ENCODE results near the gene KAZN. TPM values are rescaled to one million over a fixed set of nuclear protein-coding genes. Genes with fewer than 3 reads are reported as not detected.

The KAZN gene
- total RNA-seq, 2 experiments from 2014 or later: 0.22 to 0.55 TPM

DNA sequence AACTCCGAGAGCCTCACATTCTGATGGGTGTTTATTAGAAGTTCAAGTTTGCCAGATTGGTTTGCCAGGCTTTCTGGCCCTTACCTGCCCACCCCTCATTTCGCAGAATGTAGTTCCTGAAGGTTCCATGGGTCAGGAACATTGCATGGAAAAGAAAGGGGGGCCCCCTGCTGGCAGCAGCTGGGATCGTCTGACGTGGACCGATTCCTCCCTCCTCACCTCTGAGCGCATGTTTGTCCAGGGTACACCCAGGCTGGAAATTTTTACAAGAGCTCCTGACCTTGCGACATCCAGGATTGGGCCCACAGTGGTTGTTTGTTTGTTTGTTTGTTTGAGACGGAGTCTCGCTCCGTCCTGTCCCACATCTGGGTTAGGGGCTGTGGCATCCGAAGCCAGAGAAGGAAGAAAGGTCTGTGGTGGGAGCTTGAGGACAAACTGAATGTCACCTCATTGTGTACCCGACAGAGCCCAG is 429.1 kb downstream of the KAZN start:
- H3K36me3 Mint-ChIP-seq (ENCODE audit: low read depth): no peaks in the 10 kb centered on the region
- Histone ChIP-seq H3K27ac (ENCODE audit: low read depth in 1 of 2, low read length in 2 of 2) (no peak overlapping the region), H3K4me3 (ENCODE audit: low read length) (no peak overlapping the region), H3K36me3 (ENCODE audit: insufficient read depth, low read length) (no peaks in the 10 kb centered on the region), H3K27me3 (ENCODE audit: control insufficient read depth in 1 of 2, insufficient read depth in 2 of 2, low read length in 2 of 2) (no peaks in the 10 kb centered on the region), H3K9me3 (ENCODE audit: control insufficient read depth in 1 of 2, insufficient read depth in 1 of 2, low read length in 2 of 2) (no peaks in the 10 kb centered on the region), H3K4me1 (ENCODE audit: insufficient read depth, low read length) (no peaks in the 10 kb centered on the region)
- POLR2A ChIA-PET: no interaction called here
- no peaks in the 10 kb centered on the region for H3K9me3 Mint-ChIP-seq
- intact Hi-C loops (cut with DNase I, micrococcal nuclease): no loop called here
- no peaks in the 10 kb centered on the region for H3K27me3 Mint-ChIP-seq
- H3K4me3 Mint-ChIP-seq: no peak overlapping the region
- TF ChIP-seq, protein P1, sequence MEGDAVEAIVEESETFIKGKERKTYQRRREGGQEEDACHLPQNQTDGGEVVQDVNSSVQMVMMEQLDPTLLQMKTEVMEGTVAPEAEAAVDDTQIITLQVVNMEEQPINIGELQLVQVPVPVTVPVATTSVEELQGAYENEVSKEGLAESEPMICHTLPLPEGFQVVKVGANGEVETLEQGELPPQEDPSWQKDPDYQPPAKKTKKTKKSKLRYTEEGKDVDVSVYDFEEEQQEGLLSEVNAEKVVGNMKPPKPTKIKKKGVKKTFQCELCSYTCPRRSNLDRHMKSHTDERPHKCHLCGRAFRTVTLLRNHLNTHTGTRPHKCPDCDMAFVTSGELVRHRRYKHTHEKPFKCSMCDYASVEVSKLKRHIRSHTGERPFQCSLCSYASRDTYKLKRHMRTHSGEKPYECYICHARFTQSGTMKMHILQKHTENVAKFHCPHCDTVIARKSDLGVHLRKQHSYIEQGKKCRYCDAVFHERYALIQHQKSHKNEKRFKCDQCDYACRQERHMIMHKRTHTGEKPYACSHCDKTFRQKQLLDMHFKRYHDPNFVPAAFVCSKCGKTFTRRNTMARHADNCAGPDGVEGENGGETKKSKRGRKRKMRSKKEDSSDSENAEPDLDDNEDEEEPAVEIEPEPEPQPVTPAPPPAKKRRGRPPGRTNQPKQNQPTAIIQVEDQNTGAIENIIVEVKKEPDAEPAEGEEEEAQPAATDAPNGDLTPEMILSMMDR (IDR thresholded peaks at IDR 0.05): no peak
- H3K4me1 Mint-ChIP-seq (ENCODE audit: low read depth): no peaks in the 10 kb centered on the region
- H3K27ac Mint-ChIP-seq: no peak overlapping the region
- CTCF ChIA-PET: no interaction called here
- DNase-seq (peak in 5 of 14 experiments; percentile 3 to 38 (median 26)), ATAC-seq (ENCODE audit: poor library complexity) (no peak)

DNA sequence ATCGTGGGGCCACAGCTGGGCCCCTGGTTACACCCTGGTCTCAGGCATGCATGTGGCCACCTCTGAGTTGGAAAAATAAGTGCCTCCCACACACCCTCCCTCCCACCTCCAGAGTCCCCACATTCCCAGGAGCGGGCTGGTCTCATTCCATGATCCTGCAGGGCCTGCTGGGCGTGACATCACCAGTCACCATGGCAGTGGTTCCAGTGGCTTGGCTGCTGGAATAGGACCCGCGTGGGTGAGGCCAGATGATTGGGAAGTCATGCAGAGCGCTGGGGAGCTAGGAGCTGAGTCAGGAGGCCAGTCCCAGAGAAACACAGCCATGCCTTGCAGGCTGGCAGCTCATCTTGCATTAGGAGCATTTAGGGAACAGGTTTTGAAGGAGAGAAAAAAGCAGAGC is 429.6 kb downstream of the KAZN start:
- H3K4me3 ChIP-seq (ENCODE audit: low read length): no peak overlapping the region
- no peaks in the 10 kb centered on the region for H3K9me3 Mint-ChIP-seq
- CTCF ChIA-PET: no interaction called here
- ATAC-seq (ENCODE audit: poor library complexity) (no peak), DNase-seq (no peak)
- TF ChIP-seq, protein P1 (IDR thresholded peaks at IDR 0.05): no peak
- no peaks in the 10 kb centered on the region for H3K27me3 ChIP-seq (ENCODE audit: control insufficient read depth in 1 of 2, insufficient read depth in 2 of 2, low read length in 2 of 2)
- H3K27ac Mint-ChIP-seq: no peak overlapping the region
- H3K4me1 Mint-ChIP-seq (ENCODE audit: low read depth): no peaks in the 10 kb centered on the region
- intact Hi-C loops (cut with DNase I, micrococcal nuclease): no loop called here
- no peak overlapping the region for H3K4me3 Mint-ChIP-seq
- H3K27ac ChIP-seq (ENCODE audit: low read depth in 1 of 2, low read length in 2 of 2): no peak overlapping the region
- H3K36me3 Mint-ChIP-seq (ENCODE audit: low read depth): no peaks in the 10 kb centered on the region
- H3K9me3 ChIP-seq (ENCODE audit: control insufficient read depth in 1 of 2, insufficient read depth in 1 of 2, low read length in 2 of 2): no peaks in the 10 kb centered on the region
- POLR2A ChIA-PET: no interaction called here
- H3K36me3 ChIP-seq (ENCODE audit: insufficient read depth, low read length): no peaks in the 10 kb centered on the region
- no peaks in the 10 kb centered on the region for H3K27me3 Mint-ChIP-seq
- H3K4me1 ChIP-seq (ENCODE audit: insufficient read depth, low read length): no peaks in the 10 kb centered on the region

DNA sequence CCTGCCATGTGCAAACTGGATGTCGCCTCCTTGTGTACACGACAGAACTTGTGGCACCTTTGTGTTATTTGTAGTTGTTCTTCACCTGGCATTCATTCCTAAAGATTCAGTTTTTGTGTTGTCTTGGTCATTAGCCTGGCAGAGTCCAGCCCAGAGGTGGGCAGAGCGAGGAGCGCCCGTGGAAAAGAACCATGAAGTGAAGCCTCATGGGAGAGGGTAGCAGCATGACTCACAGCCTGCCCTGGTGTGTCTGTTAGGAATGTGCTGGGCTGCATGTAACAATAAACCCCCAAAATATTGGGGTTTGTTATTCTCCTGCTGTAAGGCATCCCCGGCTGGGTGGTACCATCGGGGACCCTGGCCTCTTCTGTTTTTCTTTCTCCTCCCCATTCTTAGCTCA is 430.1 kb downstream of the KAZN start:
- no peaks in the 10 kb centered on the region for H3K36me3 ChIP-seq (ENCODE audit: insufficient read depth, low read length)
- Mint-ChIP-seq H3K27me3 (no peaks in the 10 kb centered on the region), H3K4me3 (no peak overlapping the region), H3K9me3 (no peaks in the 10 kb centered on the region), H3K27ac (no peak overlapping the region), H3K36me3 (ENCODE audit: low read depth) (no peaks in the 10 kb centered on the region), H3K4me1 (ENCODE audit: low read depth) (peaks cover 5% of the 10 kb centered on the region)
- ATAC-seq (ENCODE audit: poor library complexity): no peak
- no peaks in the 10 kb centered on the region for H3K4me1 ChIP-seq (ENCODE audit: insufficient read depth, low read length)
- no peak for DNase-seq
- H3K4me3 ChIP-seq (ENCODE audit: low read length): no peak overlapping the region
- no peaks in the 10 kb centered on the region for H3K9me3 ChIP-seq (ENCODE audit: control insufficient read depth in 1 of 2, insufficient read depth in 1 of 2, low read length in 2 of 2)
- no peak overlapping the region for H3K27ac ChIP-seq (ENCODE audit: low read depth in 1 of 2, low read length in 2 of 2)
- ChIA-PET CTCF (no interaction called here), POLR2A (no interaction called here)
- intact Hi-C loops (cut with DNase I, micrococcal nuclease): no loop called here
- H3K27me3 ChIP-seq (ENCODE audit: control insufficient read depth in 1 of 2, insufficient read depth in 2 of 2, low read length in 2 of 2): no peaks in the 10 kb centered on the region
- TF ChIP-seq, protein P1 (IDR thresholded peaks at IDR 0.05): no peak

Measured in CD4-positive, alpha-beta T cell (primary cell).